ENCODE measurements around the gene CHD5.

CHD5 gene

DNA sequence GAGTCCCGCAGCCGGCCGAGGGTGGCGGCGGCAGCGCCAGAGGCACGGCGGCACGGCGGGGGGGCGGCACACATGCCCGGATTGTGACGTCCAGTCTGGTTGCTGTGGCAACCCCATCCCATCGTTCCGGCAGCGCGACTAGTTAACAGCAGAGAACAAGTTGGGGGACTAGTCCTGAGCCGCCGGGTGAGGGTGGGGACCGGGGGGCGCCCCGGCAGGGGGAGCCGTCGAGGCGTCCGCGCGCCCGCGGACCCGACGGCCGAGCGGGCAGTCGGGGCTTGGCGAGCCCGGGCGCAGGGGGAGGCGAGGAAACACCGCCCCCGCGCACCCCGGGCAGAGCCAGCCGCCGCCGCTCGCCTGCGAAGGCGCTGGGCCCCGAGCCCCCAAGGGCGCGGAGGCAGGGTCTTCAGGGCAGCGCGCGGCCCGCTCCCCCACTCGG is at the start of gene CHD5:
TSS of gene CHD5 (minus strand) at position 54 of the 439 bp plus-strand sequence. CDS start 298 bp downstream, outside the sequence.
- DNase-seq (ENCODE audit: low read depth, low spot score) = no peak
- TF ChIP-seq CTCF (IDR thresholded peaks at IDR 0.05; ENCODE audit: low read depth, low read length) = no peak
- in situ Hi-C loops (cut with HindIII; ENCODE audit: low sequenced_read_pairs) = no loop called here
- no peak within 1 kb of the TSS for H3K4me3 ChIP-seq (ENCODE audit: low read depth, low read length)

- no peak for DNase-seq (ENCODE audit: low read depth, low spot score)
- in situ Hi-C loops (cut with HindIII; ENCODE audit: low sequenced_read_pairs) = no loop called here
- no peak for TF ChIP-seq CTCF (IDR thresholded peaks at IDR 0.05; ENCODE audit: low read depth, low read length)
- no peak overlapping the region for H3K4me3 ChIP-seq (ENCODE audit: low read depth, low read length)
Measured at GRCh38 chr1:6225651-6226050, 45.5 kb upstream of the CHD5 start.

- in situ Hi-C loops (cut with HindIII; ENCODE audit: low sequenced_read_pairs) = no loop called here
- no peak for DNase-seq (ENCODE audit: low read depth, low spot score)
- no peak for TF ChIP-seq CTCF (IDR thresholded peaks at IDR 0.05; ENCODE audit: low read depth, low read length)
- no peak overlapping the region for H3K4me3 ChIP-seq (ENCODE audit: low read depth, low read length)
Measured at GRCh38 chr1:6224718-6225117, 44.6 kb upstream of the CHD5 start.

DNA sequence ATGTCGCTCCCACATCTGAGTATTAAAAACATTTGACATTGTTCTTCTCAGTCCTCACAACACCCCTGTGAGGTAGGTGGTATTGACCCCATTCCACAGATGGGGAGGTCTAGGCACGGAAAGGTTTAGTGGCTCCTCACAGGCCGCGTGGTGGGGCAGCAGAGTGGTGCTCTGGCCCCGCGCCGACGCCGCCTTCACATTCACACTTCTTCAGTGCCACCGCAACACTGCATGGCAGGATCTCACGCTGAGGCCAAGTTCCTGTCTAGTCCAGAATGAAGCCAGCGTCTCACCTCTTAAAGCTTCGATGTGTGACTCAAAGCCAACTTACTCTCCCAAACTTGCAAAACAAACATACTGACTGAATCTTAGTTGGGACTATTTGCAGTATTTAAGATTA is 43.5 kb upstream of the CHD5 start:
- no peak for DNase-seq (ENCODE audit: low read depth, low spot score)
- in situ Hi-C loops (cut with HindIII; ENCODE audit: low sequenced_read_pairs) = no loop called here
- TF ChIP-seq CTCF (IDR thresholded peaks at IDR 0.05; ENCODE audit: low read depth, low read length) = no peak
- no peak overlapping the region for H3K4me3 ChIP-seq (ENCODE audit: low read depth, low read length)

GRCh38 chr1:6222636-6223035 is 42.5 kb upstream of the CHD5 start:
- TF ChIP-seq CTCF (IDR thresholded peaks at IDR 0.05; ENCODE audit: low read depth, low read length) = no peak
- no peak for DNase-seq (ENCODE audit: low read depth, low spot score)
- no peak overlapping the region for H3K4me3 ChIP-seq (ENCODE audit: low read depth, low read length)
- in situ Hi-C loops (cut with HindIII; ENCODE audit: low sequenced_read_pairs) = no loop called here

DNA sequence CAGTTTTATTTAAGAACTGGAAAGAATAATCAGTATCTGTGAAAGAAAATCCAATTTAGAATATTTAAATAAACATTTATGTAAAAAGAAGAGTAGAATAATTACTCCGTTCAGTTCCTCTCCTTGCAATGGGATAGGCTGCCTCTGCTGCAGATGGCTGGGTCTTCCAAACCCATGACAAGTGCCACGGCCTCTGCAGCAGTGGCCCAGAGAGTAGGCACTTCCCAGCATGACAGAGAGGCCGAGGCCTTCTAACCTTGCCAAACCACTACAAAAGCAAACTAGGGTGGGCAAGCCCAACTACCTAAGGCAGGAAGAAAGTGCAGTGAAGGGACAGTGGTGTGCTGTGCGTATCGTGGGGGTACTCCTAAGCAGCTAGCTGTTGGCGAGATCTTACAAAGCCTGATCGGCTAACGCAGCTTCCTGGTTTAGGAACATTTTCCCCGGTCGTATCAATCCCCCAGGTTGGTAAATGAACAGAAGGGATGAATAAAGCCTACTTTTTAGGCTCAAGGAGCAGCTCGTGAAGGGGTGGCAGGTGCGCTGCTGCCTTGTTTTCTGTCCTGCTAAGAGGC is 41.2 kb upstream of the CHD5 start:
- no peak for TF ChIP-seq CTCF (IDR thresholded peaks at IDR 0.05; ENCODE audit: low read depth, low read length)
- DNase-seq (ENCODE audit: low read depth, low spot score) = no peak
- H3K4me3 ChIP-seq (ENCODE audit: low read depth, low read length) = no peak overlapping the region
- in situ Hi-C loops (cut with HindIII; ENCODE audit: low sequenced_read_pairs) = no loop called here

Measured in astrocyte of the spinal cord (primary cell).